ENCODE data around the gene VPREB3.

The VPREB3 gene

DNA sequence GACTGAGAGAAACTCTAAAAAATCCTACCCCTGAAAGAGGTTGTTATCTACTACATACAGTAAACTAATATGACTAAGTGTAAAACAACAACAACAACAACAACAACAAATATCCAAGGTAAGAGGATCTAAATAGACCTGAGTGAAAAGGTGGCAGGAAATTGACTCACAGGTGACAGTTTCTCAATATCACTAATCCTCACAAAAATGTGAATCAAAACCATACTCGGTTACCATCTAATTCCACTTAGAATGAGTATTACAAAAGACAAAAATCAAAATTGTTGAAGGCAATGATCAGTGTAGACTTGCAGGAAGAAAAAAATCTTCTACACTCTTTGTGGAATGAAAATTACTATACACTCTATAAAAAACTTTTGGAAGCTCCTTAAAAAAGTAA, 46.0 kb downstream of the VPREB3 start:
- Histone ChIP-seq H3K4me1 (ENCODE audit: control insufficient read depth, insufficient read depth, low read length, poor library complexity, severe bottlenecking) (no peaks in the 10 kb centered on the region), H3K4me3 (ENCODE audit: extremely low read depth, insufficient read depth, low read length, poor library complexity, severe bottlenecking) (no peak overlapping the region), H3K9me3 (ENCODE audit: control insufficient read depth, low read length) (no peaks in the 10 kb centered on the region), H3K36me3 (ENCODE audit: control insufficient read depth, insufficient read depth, low read length) (peaks cover 94% of the 10 kb centered on the region), H3K27ac (ENCODE audit: low read depth, low read length, severe bottlenecking) (no peak overlapping the region)
- no CpG with 5 or more reads among the region's 1 CpG for WGBS, 2 experiments (ENCODE audit: insufficient coverage in 2 of 2)

DNA sequence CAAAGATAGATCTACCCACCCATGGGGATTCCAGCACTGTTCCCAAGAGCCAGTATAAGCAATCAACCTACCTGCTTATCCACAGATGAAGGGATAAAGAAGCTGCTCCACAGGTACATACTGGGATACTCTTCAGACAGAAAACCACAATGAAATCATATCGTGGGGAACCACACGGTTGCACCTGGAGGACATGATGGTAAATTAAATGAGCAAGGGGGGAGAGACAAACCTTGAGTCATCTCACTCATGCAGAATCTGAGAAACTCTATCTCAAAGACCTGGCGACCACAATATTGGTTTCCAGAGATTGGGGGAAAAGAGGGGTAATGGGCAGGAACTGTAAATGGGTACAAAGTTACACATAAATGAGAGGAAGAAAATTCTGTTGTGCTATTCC, 48.9 kb downstream of the VPREB3 start:
- 100% methylated on average over 1 of the region's 3 CpGs for WGBS, 2 experiments (ENCODE audit: insufficient coverage in 2 of 2)
- no peak overlapping the region for H3K4me3 ChIP-seq (ENCODE audit: extremely low read depth, insufficient read depth, low read length, poor library complexity, severe bottlenecking)
- H3K4me1 ChIP-seq (ENCODE audit: control insufficient read depth, insufficient read depth, low read length, poor library complexity, severe bottlenecking): peaks cover 3% of the 10 kb centered on the region
- H3K36me3 ChIP-seq (ENCODE audit: control insufficient read depth, insufficient read depth, low read length): peaks cover 88% of the 10 kb centered on the region
- no peaks in the 10 kb centered on the region for H3K9me3 ChIP-seq (ENCODE audit: control insufficient read depth, low read length)
- H3K27ac ChIP-seq (ENCODE audit: low read depth, low read length, severe bottlenecking): no peak overlapping the region

DNA sequence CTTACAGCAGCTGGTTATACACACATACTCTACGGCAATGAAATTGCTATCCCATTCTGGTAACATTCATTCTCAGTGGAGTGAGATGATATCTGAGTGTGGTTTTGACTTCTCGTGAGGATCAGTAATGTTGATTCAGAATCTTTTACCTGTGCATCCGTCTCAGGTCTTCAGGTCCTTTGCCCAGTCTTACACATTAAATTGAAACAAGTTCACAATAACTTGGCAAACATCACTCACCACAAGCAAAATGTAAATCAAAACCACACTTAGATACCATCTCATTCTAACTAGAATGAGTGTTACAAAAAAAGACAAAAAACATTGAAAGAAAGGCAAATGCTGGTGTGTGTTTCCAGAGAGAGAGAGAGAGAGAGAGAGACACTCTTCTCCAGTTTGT, 49.4 kb downstream of the VPREB3 start:
- no peak overlapping the region for H3K27ac ChIP-seq (ENCODE audit: low read depth, low read length, severe bottlenecking)
- WGBS, 2 experiments (ENCODE audit: insufficient coverage in 2 of 2): 95 to 100% methylated on average over 1 to 2 of the region's 3 CpGs
- H3K4me1 ChIP-seq (ENCODE audit: control insufficient read depth, insufficient read depth, low read length, poor library complexity, severe bottlenecking): peaks cover 3% of the 10 kb centered on the region
- no peak overlapping the region for H3K4me3 ChIP-seq (ENCODE audit: extremely low read depth, insufficient read depth, low read length, poor library complexity, severe bottlenecking)
- H3K9me3 ChIP-seq (ENCODE audit: control insufficient read depth, low read length): no peaks in the 10 kb centered on the region
- peaks cover 88% of the 10 kb centered on the region for H3K36me3 ChIP-seq (ENCODE audit: control insufficient read depth, insufficient read depth, low read length)

DNA sequence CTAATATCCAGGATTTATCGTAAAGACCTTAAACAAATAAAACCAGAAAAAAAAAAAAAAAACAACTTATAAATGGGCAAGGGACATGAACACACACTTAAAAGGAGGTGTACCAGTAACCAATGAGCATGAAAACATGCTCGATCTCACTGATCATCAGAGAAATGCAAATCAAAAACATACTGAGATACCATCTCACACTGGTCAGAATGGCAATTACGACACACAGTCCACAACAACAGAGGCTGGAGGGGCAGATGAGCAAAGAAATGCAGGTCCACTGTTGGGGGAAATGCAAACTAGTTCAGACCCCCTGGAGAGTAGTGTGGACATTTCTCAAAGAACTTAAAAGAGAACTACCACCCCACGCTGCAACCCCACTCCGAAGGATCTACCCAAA, 50.2 kb downstream of the VPREB3 start:
- H3K27ac ChIP-seq (ENCODE audit: low read depth, low read length, severe bottlenecking): no peak overlapping the region
- H3K9me3 ChIP-seq (ENCODE audit: control insufficient read depth, low read length): no peaks in the 10 kb centered on the region
- 92% methylated on average over 4 of the region's 5 CpGs; no CpG with 5 or more reads in 1 of the 2 experiments for WGBS, 2 experiments (ENCODE audit: insufficient coverage in 2 of 2)
- H3K4me1 ChIP-seq (ENCODE audit: control insufficient read depth, insufficient read depth, low read length, poor library complexity, severe bottlenecking): peaks cover 3% of the 10 kb centered on the region
- H3K4me3 ChIP-seq (ENCODE audit: extremely low read depth, insufficient read depth, low read length, poor library complexity, severe bottlenecking): no peak overlapping the region
- peaks cover 85% of the 10 kb centered on the region for H3K36me3 ChIP-seq (ENCODE audit: control insufficient read depth, insufficient read depth, low read length)
